ENCODE data around the gene BMP6.

BMP6 gene

GRCh38 chr6:7906741-7907140 is 180.8 kb downstream of the BMP6 start:
- no peak overlapping the region for H3K4me3 ChIP-seq (replicated peaks; ENCODE audit: low read depth, low read length)
- DNase-seq (ENCODE audit: extremely low read depth, low read depth) = no peak
- no peak for TF ChIP-seq CTCF (IDR thresholded peaks at IDR 0.05; ENCODE audit: low read depth, low read length, missing control alignments)

DNA sequence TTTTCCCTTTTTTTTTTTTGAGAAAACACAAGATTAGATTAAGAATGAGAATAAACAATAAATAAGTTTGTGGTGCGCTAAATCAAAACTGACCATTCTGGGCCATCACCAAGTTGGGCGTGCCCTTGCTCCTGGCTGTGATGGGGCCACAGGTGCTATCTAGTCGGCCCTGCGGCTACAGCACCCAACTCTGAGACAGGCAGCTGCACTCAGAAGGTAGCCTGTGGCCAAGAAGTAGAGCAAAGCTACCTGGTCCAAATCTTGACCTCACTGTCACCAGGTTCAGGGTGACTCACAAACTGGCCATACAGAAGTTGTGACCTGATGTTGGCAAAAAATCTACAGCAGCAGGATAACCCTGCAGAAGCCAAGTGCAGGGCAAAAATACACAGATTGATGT is 181.3 kb downstream of the BMP6 start:
- no peak overlapping the region for H3K4me3 ChIP-seq (replicated peaks; ENCODE audit: low read depth, low read length)
- DNase-seq (ENCODE audit: extremely low read depth, low read depth) = no peak
- no peak for TF ChIP-seq CTCF (IDR thresholded peaks at IDR 0.05; ENCODE audit: low read depth, low read length, missing control alignments)

- TF ChIP-seq CTCF (IDR thresholded peaks at IDR 0.05; ENCODE audit: low read depth, low read length, missing control alignments) = no peak
- peak overlapping the region; percentile 62 for H3K4me3 ChIP-seq (replicated peaks; ENCODE audit: low read depth, low read length)
- DNase-seq (ENCODE audit: extremely low read depth, low read depth) = no peak
These were observed 183.7 kb downstream of the BMP6 start for GRCh38 chr6:7909323-7910276.

GRCh38 chr6:7910298-7910653 is 184.4 kb downstream of the BMP6 start:
- DNase-seq (ENCODE audit: extremely low read depth, low read depth) = no peak
- no peak for TF ChIP-seq CTCF (IDR thresholded peaks at IDR 0.05; ENCODE audit: low read depth, low read length, missing control alignments)
- H3K4me3 ChIP-seq (replicated peaks; ENCODE audit: low read depth, low read length) = peak overlapping the region; percentile 62

DNA sequence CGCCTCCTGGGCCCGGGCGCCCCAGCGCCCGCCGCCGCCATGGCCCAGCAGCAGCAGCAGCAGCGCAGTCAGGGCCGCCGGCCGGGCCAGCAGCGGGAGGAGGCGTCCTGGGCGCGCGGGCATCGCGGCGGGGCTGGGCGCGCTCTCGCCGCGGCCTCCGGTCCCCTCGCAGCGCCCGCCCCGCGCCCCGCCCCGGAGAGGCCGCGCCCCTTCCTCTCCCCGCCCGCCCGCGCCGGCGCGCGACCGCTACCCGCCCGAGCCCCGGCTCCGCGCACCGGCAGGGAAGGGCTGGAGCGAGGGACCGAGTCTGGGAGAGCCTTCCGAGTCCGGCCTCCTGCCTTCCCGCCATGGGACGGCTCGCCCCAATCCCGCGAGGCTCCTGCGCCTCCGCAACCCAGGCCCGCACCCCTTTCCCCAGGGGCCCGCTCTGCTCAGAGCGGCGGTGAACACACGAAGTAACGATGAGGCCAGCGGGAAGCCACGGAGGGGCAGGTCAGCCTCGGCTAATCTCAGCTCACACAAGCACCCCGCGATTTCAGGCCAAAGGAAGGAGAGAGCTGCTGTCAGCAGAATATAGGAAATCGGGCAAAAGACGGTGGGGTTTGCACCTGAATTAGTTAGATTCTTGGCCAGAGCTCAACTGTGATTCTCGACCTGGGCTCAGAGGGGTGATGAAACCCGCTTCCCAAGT is 184.9 kb downstream of the BMP6 start, which contains the start of gene TXNDC5:
Gene TXNDC5, minus strand, starts transcription at position 135 of the 691 bp plus-strand sequence. Its CDS starts 12 bp downstream, at position 123.
- H3K4me3 ChIP-seq (replicated peaks; ENCODE audit: low read depth, low read length) = peak within 1 kb of the TSS; percentile 62
- no peak for DNase-seq (ENCODE audit: extremely low read depth, low read depth)
- no peak for TF ChIP-seq CTCF (IDR thresholded peaks at IDR 0.05; ENCODE audit: low read depth, low read length, missing control alignments)

DNA sequence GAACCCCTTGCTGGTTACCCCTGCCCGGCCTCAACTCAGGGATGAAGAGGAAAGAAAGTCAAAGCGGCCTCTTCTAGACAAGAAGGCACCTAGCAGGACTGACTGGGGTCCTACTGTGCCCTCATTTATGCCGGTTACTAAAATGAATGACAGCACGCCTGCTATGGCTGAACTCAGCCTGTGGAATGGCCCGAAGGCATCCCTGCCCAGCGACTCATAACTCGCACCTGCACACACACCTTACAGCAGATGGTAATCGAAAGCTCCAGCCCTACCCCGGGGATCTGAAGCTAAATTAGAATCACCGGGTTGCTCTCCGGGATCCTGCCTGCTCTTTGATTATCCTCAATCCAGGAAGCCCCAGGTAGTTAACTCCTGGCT is 185.4 kb downstream of the BMP6 start:
- no peak for DNase-seq (ENCODE audit: extremely low read depth, low read depth)
- peak overlapping the region; percentile 50 for H3K4me3 ChIP-seq (replicated peaks; ENCODE audit: low read depth, low read length)
- no peak for TF ChIP-seq CTCF (IDR thresholded peaks at IDR 0.05; ENCODE audit: low read depth, low read length, missing control alignments)
